DND-41 (cell line): ENCODE results near the gene WDFY4.

Experiments used
- ATAC-seq: fragments of 200-7000 bp; cut with Tn5 transposase; 3 replicates; pipeline ENCODE4 v1.9.1; 2021; ENCODE audit warnings: low read depth; ENCODE audit not compliant: insufficient read depth
- DNase-seq: peaks from one replicate; pipeline ENCODE4 v3.0.0-alpha.2; 2020
- H2AFZ ChIP-seq: 2 replicates; pipeline ENCODE4 v1.6.0; 2012; ENCODE audit warnings: low read depth, low read length
- H3K27ac ChIP-seq: 2 replicates; pipeline ENCODE4 v1.5.1; 2012; ENCODE audit warnings: low read length, inconsistent platforms
- H3K27me3 ChIP-seq: fragments of 200-600 bp; sonication (generic); 2 replicates; pipeline ENCODE4 v1.6.0; 2012; ENCODE audit warnings: low read length, mild to moderate bottlenecking, inconsistent platforms; ENCODE audit not compliant: insufficient read depth, poor library complexity
- H3K36me3 ChIP-seq: 2 replicates; pipeline ENCODE4 v1.5.1; 2012; ENCODE audit warnings: low read length, inconsistent platforms; ENCODE audit not compliant: insufficient read depth
- H3K4me1 ChIP-seq: 2 replicates; pipeline ENCODE4 v1.5.1; 2012; ENCODE audit warnings: mild to moderate bottlenecking, low read length; ENCODE audit not compliant: insufficient read depth
- H3K4me2 ChIP-seq: 2 replicates; pipeline ENCODE4 v1.6.0; 2012; ENCODE audit warnings: mild to moderate bottlenecking, moderate library complexity, low read length, inconsistent platforms; ENCODE audit not compliant: insufficient read depth
- H3K4me3 ChIP-seq, 2 experiments: fragments of 200-600 bp in 1 of 2; shearing (Covaris generic) in 1 of 2; 2 replicates each; pipeline ENCODE4 v1.5.1; 2012 to 2016; ENCODE audit warnings: inconsistent platforms in 2 of 2, low read length in 2 of 2, mild to moderate bottlenecking in 2 of 2, low read depth in 1 of 2, moderate library complexity in 1 of 2
- H3K79me2 ChIP-seq: 2 replicates; pipeline ENCODE4 v1.6.0; 2012; ENCODE audit warnings: low read length, inconsistent platforms; ENCODE audit not compliant: insufficient read depth
- H3K9ac ChIP-seq: 2 replicates; pipeline ENCODE4 v1.6.0; 2012; ENCODE audit warnings: low read depth, mild to moderate bottlenecking, inconsistent platforms, low read length, moderate library complexity
- H3K9me3 ChIP-seq: 2 replicates; pipeline ENCODE4 v1.5.1; 2012; ENCODE audit warnings: low read length, moderate library complexity, mild to moderate bottlenecking, inconsistent platforms; ENCODE audit not compliant: insufficient read depth, severe bottlenecking
- H4K20me1 ChIP-seq: 2 replicates; pipeline ENCODE4 v1.6.0; 2012; ENCODE audit warnings: low read length; ENCODE audit not compliant: insufficient read depth
- EZH2 ChIP-seq: IDR thresholded peaks from 3 replicates; pipeline ENCODE4 v1.6.1; 2012; ENCODE audit warnings: borderline replicate concordance, low read depth, mild to moderate bottlenecking, moderate library complexity, low read length, inconsistent platforms; ENCODE audit not compliant: severe bottlenecking
- TF ChIP-seq, protein P1 (sequence below): IDR thresholded peaks from 2 replicates; pipeline ENCODE4 v1.5.1; 2012; ENCODE audit warnings: borderline replicate concordance, low read length, moderate library complexity, mild to moderate bottlenecking; ENCODE audit not compliant: poor library complexity, severe bottlenecking; ENCODE audit errors: extremely low read depth

WDFY4 gene

DNA sequence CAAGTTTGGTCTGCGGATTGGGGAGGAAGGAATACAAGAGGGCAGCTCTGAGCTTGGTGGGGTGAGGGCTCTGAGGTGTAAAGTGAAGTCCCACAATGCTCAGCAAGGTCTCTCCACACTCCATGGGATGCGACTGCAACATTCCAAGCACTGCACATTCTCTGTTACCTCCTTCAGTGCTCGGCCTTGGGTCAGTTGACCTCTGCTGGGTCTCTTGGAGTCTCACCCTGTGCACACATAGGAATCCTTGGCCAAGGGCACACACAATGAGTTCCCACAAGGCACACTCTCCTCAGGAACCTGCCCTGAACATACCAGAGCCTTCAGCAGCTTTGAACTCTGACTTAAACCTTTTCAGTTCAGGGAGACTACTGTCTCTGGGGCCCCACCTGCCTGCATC, 2.4 kb upstream of the WDFY4 start:
- no peak overlapping the region for H3K27ac ChIP-seq
- no peak for TF ChIP-seq EZH2
- TF ChIP-seq, protein P1, sequence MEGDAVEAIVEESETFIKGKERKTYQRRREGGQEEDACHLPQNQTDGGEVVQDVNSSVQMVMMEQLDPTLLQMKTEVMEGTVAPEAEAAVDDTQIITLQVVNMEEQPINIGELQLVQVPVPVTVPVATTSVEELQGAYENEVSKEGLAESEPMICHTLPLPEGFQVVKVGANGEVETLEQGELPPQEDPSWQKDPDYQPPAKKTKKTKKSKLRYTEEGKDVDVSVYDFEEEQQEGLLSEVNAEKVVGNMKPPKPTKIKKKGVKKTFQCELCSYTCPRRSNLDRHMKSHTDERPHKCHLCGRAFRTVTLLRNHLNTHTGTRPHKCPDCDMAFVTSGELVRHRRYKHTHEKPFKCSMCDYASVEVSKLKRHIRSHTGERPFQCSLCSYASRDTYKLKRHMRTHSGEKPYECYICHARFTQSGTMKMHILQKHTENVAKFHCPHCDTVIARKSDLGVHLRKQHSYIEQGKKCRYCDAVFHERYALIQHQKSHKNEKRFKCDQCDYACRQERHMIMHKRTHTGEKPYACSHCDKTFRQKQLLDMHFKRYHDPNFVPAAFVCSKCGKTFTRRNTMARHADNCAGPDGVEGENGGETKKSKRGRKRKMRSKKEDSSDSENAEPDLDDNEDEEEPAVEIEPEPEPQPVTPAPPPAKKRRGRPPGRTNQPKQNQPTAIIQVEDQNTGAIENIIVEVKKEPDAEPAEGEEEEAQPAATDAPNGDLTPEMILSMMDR = no peak
- no peak overlapping the region for H3K4me2 ChIP-seq
- no peak overlapping the region for H3K9ac ChIP-seq
- H3K27me3 ChIP-seq = no peaks in the 10 kb centered on the region
- no peak overlapping the region for H2AFZ ChIP-seq
- H3K36me3 ChIP-seq = no peaks in the 10 kb centered on the region
- H3K9me3 ChIP-seq = no peaks in the 10 kb centered on the region
- DNase-seq = no peak
- no peak overlapping the region for H3K4me3 ChIP-seq
- H3K79me2 ChIP-seq = no peaks in the 10 kb centered on the region
- no peak for ATAC-seq
- no peaks in the 10 kb centered on the region for H4K20me1 ChIP-seq
- no peaks in the 10 kb centered on the region for H3K4me1 ChIP-seq

DNA sequence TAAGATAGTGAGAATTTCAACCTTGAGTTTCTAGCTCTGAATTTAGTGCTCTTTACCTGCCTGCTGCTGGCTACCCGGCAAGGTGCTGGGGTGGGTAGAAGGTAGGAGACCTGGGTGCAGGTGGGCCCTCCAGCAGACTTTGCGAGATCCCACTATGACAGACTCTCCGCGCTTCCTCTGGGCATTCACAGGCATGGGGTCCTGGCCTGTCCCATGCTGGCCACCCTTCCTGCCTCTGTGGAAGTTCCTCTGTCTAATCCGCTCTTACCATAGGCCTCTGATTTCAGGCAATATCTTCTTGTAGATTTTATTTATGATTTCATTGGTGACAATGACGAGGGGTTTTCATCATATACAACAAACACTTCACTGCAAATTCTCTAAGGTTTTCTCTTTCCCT, 1.2 kb upstream of the WDFY4 start:
- Histone ChIP-seq H2AFZ (no peak overlapping the region), H3K4me2 (no peak overlapping the region), H3K9ac (no peak overlapping the region), H3K79me2 (no peaks in the 10 kb centered on the region), H3K9me3 (no peaks in the 10 kb centered on the region), H3K27ac (no peak overlapping the region), H3K36me3 (no peaks in the 10 kb centered on the region), H4K20me1 (no peaks in the 10 kb centered on the region), H3K27me3 (no peaks in the 10 kb centered on the region), H3K4me1 (no peaks in the 10 kb centered on the region), H3K4me3 (no peak overlapping the region)
- ATAC-seq = no peak
- no peak for DNase-seq
- TF ChIP-seq EZH2 = no peak
- TF ChIP-seq, protein P1 = no peak

DNA sequence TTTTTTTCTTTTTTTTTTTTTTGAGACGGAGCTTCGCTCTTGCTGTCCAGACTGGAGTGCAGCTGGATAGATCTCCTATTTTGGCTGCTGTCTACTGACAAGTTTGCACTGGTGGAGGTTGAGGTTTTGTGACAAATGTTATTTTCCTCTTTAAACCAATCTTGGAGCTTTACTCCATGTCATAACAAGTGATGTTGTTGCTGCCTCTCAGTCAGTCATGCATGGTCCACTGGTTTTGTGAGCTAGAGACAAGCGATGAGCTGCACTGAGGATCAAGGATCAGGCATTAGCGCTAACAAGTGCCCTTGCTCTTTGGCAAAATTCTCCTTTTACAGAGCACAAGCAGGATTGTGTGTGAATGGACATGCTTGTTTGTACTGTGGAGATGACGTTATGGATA, 805 bp upstream of the WDFY4 start:
- TF ChIP-seq, protein P1 = no peak
- TF ChIP-seq EZH2 = no peak
- H3K4me2 ChIP-seq = no peak overlapping the region
- H3K36me3 ChIP-seq = no peaks in the 10 kb centered on the region
- no peak overlapping the region for H2AFZ ChIP-seq
- H3K79me2 ChIP-seq = no peaks in the 10 kb centered on the region
- H4K20me1 ChIP-seq = no peaks in the 10 kb centered on the region
- ATAC-seq (no peak), DNase-seq (no peak)
- H3K4me1 ChIP-seq = no peaks in the 10 kb centered on the region
- H3K27me3 ChIP-seq = no peaks in the 10 kb centered on the region
- no peaks in the 10 kb centered on the region for H3K9me3 ChIP-seq
- H3K4me3 ChIP-seq = no peak overlapping the region
- no peak overlapping the region for H3K27ac ChIP-seq
- H3K9ac ChIP-seq = no peak overlapping the region

DNA sequence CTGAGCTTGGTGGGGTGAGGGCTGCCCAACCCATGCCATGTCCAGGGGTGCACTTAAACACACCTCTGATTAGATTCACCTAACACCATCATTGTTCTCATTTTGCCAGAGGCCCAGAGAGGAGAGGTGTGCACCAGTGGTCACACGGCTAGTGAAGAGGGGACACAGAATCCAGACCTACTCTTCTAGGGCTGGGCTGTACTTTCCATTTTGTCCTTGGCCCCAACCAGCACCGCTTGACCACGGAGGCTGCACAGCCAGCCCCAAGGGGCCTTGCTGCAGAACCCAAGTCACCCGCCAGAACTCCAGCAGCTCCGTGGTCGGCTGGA, 246 bp upstream of the WDFY4 start:
- ATAC-seq = no peak
- H3K9ac ChIP-seq = no peak overlapping the region
- no peak overlapping the region for H3K4me3 ChIP-seq

More for the DNA sequence above, 246 bp upstream of the WDFY4 start:
- DNase-seq = no peak
- Histone ChIP-seq H3K36me3 (no peaks in the 10 kb centered on the region), H3K4me1 (no peaks in the 10 kb centered on the region), H3K4me2 (no peak overlapping the region), H3K27ac (no peak overlapping the region), H4K20me1 (no peaks in the 10 kb centered on the region), H3K27me3 (no peaks in the 10 kb centered on the region), H3K9me3 (no peaks in the 10 kb centered on the region), H2AFZ (no peak overlapping the region), H3K79me2 (no peaks in the 10 kb centered on the region)
- no peak for TF ChIP-seq EZH2
- TF ChIP-seq, protein P1 = no peak
